SK-N-SH (cell line): ENCODE measurements around the gene SHISA5.
"Not testable (repeated sequence)": the region's sequence is repeated elsewhere in the genome, so short reads cannot be mapped to it uniquely, and the experiment has no call there.

Experiments used
- EP300 ChIP-seq, 2 experiments: IDR thresholded peaks; 2 replicates each; pipeline versions ENCODE4 v1.4.0 to v1.6.1; 2012; ENCODE audit warnings: borderline replicate concordance in 1 of 2, low read depth in 1 of 2, low read length in 1 of 2
- FOXM1 ChIP-seq: IDR thresholded peaks from 2 replicates; pipeline ENCODE4 v1.4.0; 2012; ENCODE audit warnings: low read depth, mild to moderate bottlenecking
- NRF1 ChIP-seq: IDR thresholded peaks from 2 replicates; pipeline ENCODE4 v1.6.1; 2012; ENCODE audit warnings: low read depth, mild to moderate bottlenecking, low read length
- POLR2AphosphoS5 ChIP-seq: IDR thresholded peaks from 2 replicates; pipeline ENCODE4 v1.6.1; 2012; ENCODE audit warnings: low read depth, low read length
- RFX5 ChIP-seq: IDR thresholded peaks from 2 replicates; pipeline ENCODE4 v1.6.1; 2012; ENCODE audit warnings: mild to moderate bottlenecking, improper control_type of control experiment, low read length
- TEAD4 ChIP-seq: IDR thresholded peaks from 2 replicates; pipeline ENCODE4 v1.4.0; 2012; ENCODE audit warnings: mild to moderate bottlenecking, borderline replicate concordance; ENCODE audit not compliant: insufficient read depth
- TF ChIP-seq, protein P1 (sequence below): IDR thresholded peaks from 2 replicates; pipeline ENCODE4 v1.6.1; 2012; ENCODE audit warnings: mild to moderate bottlenecking, low read depth, low read length, moderate library complexity

DNA sequence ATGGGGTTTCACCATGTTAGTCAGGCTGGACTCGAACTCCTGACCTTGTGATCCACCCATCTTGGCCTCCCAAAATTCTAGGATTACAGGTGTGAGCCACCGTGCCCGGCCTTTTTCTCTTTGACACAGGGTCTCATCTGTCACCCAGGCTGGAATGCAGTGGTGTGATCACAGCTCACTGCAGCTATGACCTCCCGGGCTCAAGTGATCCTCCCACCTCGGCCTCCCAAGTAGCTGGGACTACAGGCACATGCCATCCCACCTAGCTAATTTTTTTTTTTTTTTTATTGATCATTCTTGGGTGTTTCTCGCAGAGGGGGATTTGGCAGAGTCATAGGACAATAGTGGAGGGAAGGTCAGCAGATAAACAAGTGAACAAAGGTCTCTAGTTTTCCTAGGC lies 21.2 kb downstream of the SHISA5 start:
- not testable (repeated sequence) for TF ChIP-seq TEAD4; EP300 (IDR thresholded peaks at IDR 0.05; ENCODE audit: borderline replicate concordance in 1 of 2, low read depth in 1 of 2, low read length in 1 of 2); POLR2AphosphoS5; RFX5; NRF1; FOXM1
- TF ChIP-seq, protein P1, sequence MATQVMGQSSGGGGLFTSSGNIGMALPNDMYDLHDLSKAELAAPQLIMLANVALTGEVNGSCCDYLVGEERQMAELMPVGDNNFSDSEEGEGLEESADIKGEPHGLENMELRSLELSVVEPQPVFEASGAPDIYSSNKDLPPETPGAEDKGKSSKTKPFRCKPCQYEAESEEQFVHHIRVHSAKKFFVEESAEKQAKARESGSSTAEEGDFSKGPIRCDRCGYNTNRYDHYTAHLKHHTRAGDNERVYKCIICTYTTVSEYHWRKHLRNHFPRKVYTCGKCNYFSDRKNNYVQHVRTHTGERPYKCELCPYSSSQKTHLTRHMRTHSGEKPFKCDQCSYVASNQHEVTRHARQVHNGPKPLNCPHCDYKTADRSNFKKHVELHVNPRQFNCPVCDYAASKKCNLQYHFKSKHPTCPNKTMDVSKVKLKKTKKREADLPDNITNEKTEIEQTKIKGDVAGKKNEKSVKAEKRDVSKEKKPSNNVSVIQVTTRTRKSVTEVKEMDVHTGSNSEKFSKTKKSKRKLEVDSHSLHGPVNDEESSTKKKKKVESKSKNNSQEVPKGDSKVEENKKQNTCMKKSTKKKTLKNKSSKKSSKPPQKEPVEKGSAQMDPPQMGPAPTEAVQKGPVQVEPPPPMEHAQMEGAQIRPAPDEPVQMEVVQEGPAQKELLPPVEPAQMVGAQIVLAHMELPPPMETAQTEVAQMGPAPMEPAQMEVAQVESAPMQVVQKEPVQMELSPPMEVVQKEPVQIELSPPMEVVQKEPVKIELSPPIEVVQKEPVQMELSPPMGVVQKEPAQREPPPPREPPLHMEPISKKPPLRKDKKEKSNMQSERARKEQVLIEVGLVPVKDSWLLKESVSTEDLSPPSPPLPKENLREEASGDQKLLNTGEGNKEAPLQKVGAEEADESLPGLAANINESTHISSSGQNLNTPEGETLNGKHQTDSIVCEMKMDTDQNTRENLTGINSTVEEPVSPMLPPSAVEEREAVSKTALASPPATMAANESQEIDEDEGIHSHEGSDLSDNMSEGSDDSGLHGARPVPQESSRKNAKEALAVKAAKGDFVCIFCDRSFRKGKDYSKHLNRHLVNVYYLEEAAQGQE: not testable (repeated sequence)
